HepG2 (cell line): ENCODE measurements around the gene ABAT. TPM values are rescaled to one million over a fixed set of nuclear protein-coding genes. Genes with fewer than 3 reads are reported as not detected.

ENCODE experiments used
- ATAC-seq: fragments of 200-7000 bp; cut with Tn5 transposase; 3 replicates; pipeline ENCODE4 v1.9.1; 2020; ENCODE audit warnings: mild to moderate bottlenecking, moderate library complexity
- BruUV-seq: library from RNA; stranded (reverse); fragments of 400-500 nt; replicated peaks from 2 replicates; lab custom pipeline; 2021; lab: Mats Ljungman, UMichigan
- CTCF ChIA-PET: fragments of 300-600 bp; formaldehyde crosslinking; extraction: SDS; loops from one replicate; lab custom pipeline; 2021; ENCODE audit warnings: low total read pairs, inconsistent platforms, low intra/inter-chr PET ratio; lab: Yijun Ruan, JAX
- POLR2A ChIA-PET: fragments of 350-600 bp; sonication (Branson Sonifier 250); formaldehyde crosslinking; loops from one replicate; lab custom pipeline; 2020; ENCODE audit warnings: antibody characterized with exemption, inconsistent platforms; lab: Yijun Ruan, JAX
- DNase-seq: peaks from one replicate; pipeline ENCODE4 v3.0.0-alpha.2; 2015; ENCODE audit warnings: low spot score
- FAIRE-seq: peaks from 3 replicates; lab custom pipeline; 2011; peaks lifted over from hg19 to GRCh38; lab: Jason Lieb, UNC
- H2AFZ ChIP-seq: one replicate; pipeline ENCODE4 v1.6.1; 2011; ENCODE audit warnings: low read length, inconsistent platforms
- H3K27ac ChIP-seq: fragments of 300-600 bp; 3 replicates; pipeline ENCODE4 v1.8.0; 2011; ENCODE audit warnings: mixed run types, mild to moderate bottlenecking, mixed read lengths, low read length, inconsistent platforms; ENCODE audit not compliant: insufficient read depth; ENCODE audit errors: extremely low read length
- H3K27me3 ChIP-seq, 2 experiments: fragments of 200-600 bp in 1 of 2; 2 replicates in 1 of 2; 3 replicates in 1 of 2; pipeline versions ENCODE4 v1.6.0 to v1.8.0; 2011; ENCODE audit warnings: low read length in 2 of 2, mild to moderate bottlenecking in 2 of 2, moderate library complexity in 2 of 2, inconsistent platforms in 1 of 2; ENCODE audit not compliant: insufficient read depth in 2 of 2, control insufficient read depth in 1 of 2
- H3K36me3 ChIP-seq, 2 experiments: fragments of 200-600 bp in 1 of 2; replicated peaks in 1 of 2; 2 replicates in 1 of 2; 3 replicates in 1 of 2; pipeline versions ENCODE4 v1.5.1 to v1.8.0; 2011; ENCODE audit warnings: low read length in 2 of 2, inconsistent platforms in 1 of 2; ENCODE audit not compliant: insufficient read depth in 2 of 2, control insufficient read depth in 1 of 2
- H3K4me1 ChIP-seq: 2 replicates; pipeline ENCODE4 v1.5.1; 2012; ENCODE audit warnings: low read length, inconsistent platforms; ENCODE audit not compliant: insufficient read depth
- H3K4me2 ChIP-seq: 2 replicates; pipeline ENCODE4 v1.6.0; 2011; ENCODE audit warnings: low read depth, low read length, inconsistent platforms
- H3K4me3 ChIP-seq, 3 experiments: fragments of 200-600 bp in 1 of 3; sonication (generic), shearing (Covaris generic) in 1 of 3; replicated peaks in 1 of 3; 2 replicates each; pipeline ENCODE4 v1.5.1; 2011 to 2016; ENCODE audit warnings: low read length in 3 of 3, inconsistent platforms in 2 of 3, low read depth in 2 of 3, mild to moderate bottlenecking in 2 of 3, control low read depth in 1 of 3, mixed read lengths in 1 of 3; ENCODE audit not compliant: insufficient read depth in 1 of 3
- H3K79me2 ChIP-seq: one replicate; pipeline ENCODE4 v1.6.1; 2011; ENCODE audit warnings: low read length, inconsistent platforms; ENCODE audit not compliant: insufficient read depth
- H3K9ac ChIP-seq: 2 replicates; pipeline ENCODE4 v1.6.0; 2011; ENCODE audit warnings: mild to moderate bottlenecking, low read depth, low read length, inconsistent platforms; ENCODE audit not compliant: insufficient read depth
- H3K9me3 ChIP-seq: 2 replicates; pipeline ENCODE4 v1.5.1; 2012; ENCODE audit warnings: mild to moderate bottlenecking, low read length
- H4K20me1 ChIP-seq: 2 replicates; pipeline ENCODE4 v1.6.0; 2011; ENCODE audit warnings: inconsistent platforms, mild to moderate bottlenecking, low read length, moderate library complexity; ENCODE audit not compliant: insufficient read depth
- MAFG ChIP-seq: sonication (generic); formaldehyde crosslinking; IDR thresholded peaks from 2 replicates; pipeline ENCODE4 v1.5.1; 2020; ENCODE audit warnings: mild to moderate bottlenecking, missing genetic modification reagents
- REL ChIP-seq: sonication (generic); formaldehyde crosslinking; conservative IDR thresholded peaks from 2 replicates; pipeline ENCODE4 v1.8.0; 2022; ENCODE audit warnings: mild to moderate bottlenecking, missing genetic modification reagents, moderate library complexity
- WGBS: methylation state at CpG from one replicate; pipeline ENCODE4 v1.1.6; 2017; ENCODE audit warnings: low lambda C conversion rate; 5-methylcytosine and 5-hydroxymethylcytosine counted together
- in situ Hi-C: cut with HindIII; loops from 2 replicates; pipeline ENCODE4 v1.10.0; 2017; ENCODE audit warnings: low pct_unique_long_range_greater_than_20kb; ENCODE audit not compliant: extremely low pct_ligation_motif_present
- intact Hi-C: fragments of 100-400 bp; cut with micrococcal nuclease; formaldehyde crosslinking; loops from one replicate; pipeline ENCODE4 v1.10.0; 2022; ENCODE audit not compliant: unreplicated experiment
- polyA plus RNA-seq, 8 experiments: library from polyadenylated mRNA; depleted of rRNA in 3 of 8; stranded (reverse) in 7 of 8; unstranded in 1 of 8; fragments of >200 nt; fragmentation: Illumina TruSeq in 4 of 8; extraction: Trizol in 4 of 8; gene quantifications; 2 replicates each; pipeline versions ENCODE4 v1.2.1 to v1.2.3, GENCODE V29; 2011 to 2016; ENCODE audit warnings: low read depth in 4 of 8, missing spikeins in 1 of 8, mixed read lengths in 1 of 8; ENCODE audit not compliant: insufficient read depth in 1 of 8
- total RNA-seq, 5 experiments: library from RNA; depleted of rRNA; stranded (reverse); fragments of >200 nt; fragmentation: Illumina TruSeq; extraction: Trizol; gene quantifications; 2 replicates each; pipeline ENCODE4 v1.2.3, GENCODE V29; 2016; ENCODE audit warnings: low read depth in 1 of 5

Gene ABAT
- total and polyA plus RNA-seq, 2 of the 13 experiments (the other 11 are each of a cell fraction or from before 2014, with no cell fraction given), result 47.6 to 97.3 TPM

DNA sequence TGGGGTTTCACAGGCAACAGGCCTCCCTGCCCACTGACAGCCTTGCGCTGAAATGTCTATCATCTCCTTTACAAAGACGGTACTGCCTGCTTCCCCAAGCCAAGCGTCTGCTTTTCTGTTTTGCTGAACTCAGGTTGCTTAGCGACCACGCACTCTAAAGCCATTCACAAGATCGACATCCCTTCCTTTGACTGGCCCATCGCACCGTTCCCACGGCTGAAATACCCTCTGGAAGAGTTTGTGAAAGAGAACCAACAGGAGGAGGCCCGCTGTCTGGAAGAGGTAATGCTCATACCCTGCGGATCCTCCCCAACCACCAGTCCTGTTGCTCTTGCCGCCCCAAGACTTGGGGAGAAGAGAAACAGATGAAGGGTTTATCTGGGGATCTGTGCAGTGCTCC, 94.3 kb downstream of the ABAT start:
- ChIA-PET POLR2A (no interaction called here), CTCF (no interaction called here)
- BruUV-seq, result no TSS peak
- Histone ChIP-seq H4K20me1 (no peaks in the 10 kb centered on the region), H2AFZ (no peak overlapping the region), H3K27me3 (no peaks in the 10 kb centered on the region), H3K4me1 (no peaks in the 10 kb centered on the region), H3K9ac (no peak overlapping the region), H3K4me2 (no peak overlapping the region), H3K4me3 (no peak overlapping the region)
- intact Hi-C loops, result loop anchor here (5.0 kb wide), 1 partner anchor 1504 kb away; no protein-coding TSS in a partner anchor
- ATAC-seq, result no peak
- no peak for FAIRE-seq
- no peak for DNase-seq
- TF ChIP-seq REL (CRISPR knock-in tag), result no peak
- TF ChIP-seq, all 625 proteins: peak for 0
- H3K79me2 ChIP-seq, result no peaks in the 10 kb centered on the region
- in situ Hi-C loops, result no loop called here
- H3K36me3 ChIP-seq, result peaks cover 44 to 65% of the 10 kb centered on the region in 2 experiments
- no peak overlapping the region for H3K27ac ChIP-seq
- WGBS, result 98% methylated on average over 12 of the region's 12 CpGs
- H3K9me3 ChIP-seq, result no peaks in the 10 kb centered on the region

DNA sequence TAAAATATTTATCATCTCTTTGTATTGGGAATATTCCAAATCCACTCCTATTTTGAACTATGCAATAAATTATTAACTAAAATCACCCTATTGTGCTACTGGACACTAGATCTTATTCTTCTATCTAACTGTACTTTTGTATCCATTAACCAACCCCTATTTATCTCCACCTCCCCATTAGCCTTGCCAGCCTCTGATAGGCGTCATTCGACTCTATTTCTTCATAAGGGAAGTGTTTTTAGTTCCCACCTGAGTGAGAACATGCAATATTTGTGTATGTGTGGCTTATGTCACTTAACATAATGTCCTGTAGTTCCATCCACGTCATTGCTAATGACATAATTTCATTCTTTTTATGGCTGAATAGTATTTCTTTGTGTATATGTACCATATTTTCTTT, 99.1 kb downstream of the ABAT start:
- Histone ChIP-seq H3K4me2 (no peak overlapping the region), H3K79me2 (no peaks in the 10 kb centered on the region), H3K4me3 (no peak overlapping the region), H2AFZ (no peak overlapping the region), H3K4me1 (no peaks in the 10 kb centered on the region), H3K27me3 (no peaks in the 10 kb centered on the region), H3K9ac (no peak overlapping the region), H3K36me3 (peaks cover 52 to 73% of the 10 kb centered on the region in 2 experiments), H3K9me3 (no peaks in the 10 kb centered on the region), H4K20me1 (no peaks in the 10 kb centered on the region), H3K27ac (no peak overlapping the region)
- POLR2A ChIA-PET, result no interaction called here
- ATAC-seq, result no peak
- no TSS peak for BruUV-seq
- in situ Hi-C loops, result no loop called here
- no peak for TF ChIP-seq MAFG (CRISPR knock-in tag)
- WGBS, result 97% methylated on average over 3 of the region's 3 CpGs
- intact Hi-C loops, result no loop called here
- CTCF ChIA-PET, result no interaction called here
- FAIRE-seq, result no peak
- DNase-seq, result no peak
